ENCODE measurements around the gene TNFRSF6B.

GRCh38 chr20:63703471-63703975, 7.1 kb downstream of the TNFRSF6B start:
- TF ChIP-seq CTCF (conservative IDR thresholded peaks at IDR 0.05; ENCODE audit: low read length) (no peak), EZH2phosphoT487 (IDR thresholded peaks at IDR 0.05; ENCODE audit: borderline replicate concordance) (no peak)

Measured in Loucy (cell line).